Measurements from ENCODE around the gene HOXC10.

Gene HOXC10

DNA sequence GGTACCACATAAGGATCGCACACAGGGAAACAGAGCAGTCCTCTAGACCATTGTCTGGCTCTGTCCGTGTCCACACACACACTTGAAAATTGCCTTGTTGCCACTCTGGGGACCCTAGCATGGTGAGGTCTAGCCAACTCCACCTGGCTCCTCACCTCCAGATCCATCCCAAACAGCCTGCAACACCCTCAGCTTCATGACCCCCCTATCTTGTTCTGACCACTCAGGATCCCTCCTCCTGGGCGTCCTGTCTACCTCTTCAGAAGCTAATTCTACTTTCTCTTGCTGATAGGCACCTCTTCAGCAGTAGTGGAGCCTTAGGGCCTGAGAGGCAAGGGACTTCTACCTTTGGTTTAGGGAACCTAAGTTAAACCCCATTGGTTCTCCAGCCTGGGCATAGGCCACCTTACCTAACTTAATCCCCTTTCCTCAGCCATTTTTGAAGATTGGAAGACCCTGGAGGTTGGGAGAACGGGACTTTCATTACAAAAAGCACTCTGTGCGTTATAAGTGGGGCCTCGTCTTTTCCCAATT lies 47.2 kb downstream of the HOXC10 start:
- no peaks in the 10 kb centered on the region for H3K36me3 ChIP-seq (ENCODE audit: insufficient read depth)
- no peak overlapping the region for H2AFZ ChIP-seq (ENCODE audit: low read depth)
- H3K79me2 ChIP-seq (ENCODE audit: insufficient read depth, low read depth): no peaks in the 10 kb centered on the region
- no peaks in the 10 kb centered on the region for H3K4me1 ChIP-seq (ENCODE audit: low read depth, poor library complexity, severe bottlenecking)
- no peak overlapping the region for H3K4me2 ChIP-seq
- H4K20me1 ChIP-seq (ENCODE audit: insufficient read depth): no peaks in the 10 kb centered on the region
- H3K27ac ChIP-seq: no peak overlapping the region
- no peak overlapping the region for H3K9ac ChIP-seq
- no peak overlapping the region for H3K4me3 ChIP-seq (IDR thresholded peaks at IDR 0.05; ENCODE audit: insufficient read depth, low read depth, low read length)
- peaks cover 97% of the 10 kb centered on the region for H3K27me3 ChIP-seq (ENCODE audit: insufficient read depth, low read depth)
- TF ChIP-seq, protein P1, sequence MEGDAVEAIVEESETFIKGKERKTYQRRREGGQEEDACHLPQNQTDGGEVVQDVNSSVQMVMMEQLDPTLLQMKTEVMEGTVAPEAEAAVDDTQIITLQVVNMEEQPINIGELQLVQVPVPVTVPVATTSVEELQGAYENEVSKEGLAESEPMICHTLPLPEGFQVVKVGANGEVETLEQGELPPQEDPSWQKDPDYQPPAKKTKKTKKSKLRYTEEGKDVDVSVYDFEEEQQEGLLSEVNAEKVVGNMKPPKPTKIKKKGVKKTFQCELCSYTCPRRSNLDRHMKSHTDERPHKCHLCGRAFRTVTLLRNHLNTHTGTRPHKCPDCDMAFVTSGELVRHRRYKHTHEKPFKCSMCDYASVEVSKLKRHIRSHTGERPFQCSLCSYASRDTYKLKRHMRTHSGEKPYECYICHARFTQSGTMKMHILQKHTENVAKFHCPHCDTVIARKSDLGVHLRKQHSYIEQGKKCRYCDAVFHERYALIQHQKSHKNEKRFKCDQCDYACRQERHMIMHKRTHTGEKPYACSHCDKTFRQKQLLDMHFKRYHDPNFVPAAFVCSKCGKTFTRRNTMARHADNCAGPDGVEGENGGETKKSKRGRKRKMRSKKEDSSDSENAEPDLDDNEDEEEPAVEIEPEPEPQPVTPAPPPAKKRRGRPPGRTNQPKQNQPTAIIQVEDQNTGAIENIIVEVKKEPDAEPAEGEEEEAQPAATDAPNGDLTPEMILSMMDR (conservative IDR thresholded peaks at IDR 0.05; ENCODE audit: low read depth, low read length): no peak

DNA sequence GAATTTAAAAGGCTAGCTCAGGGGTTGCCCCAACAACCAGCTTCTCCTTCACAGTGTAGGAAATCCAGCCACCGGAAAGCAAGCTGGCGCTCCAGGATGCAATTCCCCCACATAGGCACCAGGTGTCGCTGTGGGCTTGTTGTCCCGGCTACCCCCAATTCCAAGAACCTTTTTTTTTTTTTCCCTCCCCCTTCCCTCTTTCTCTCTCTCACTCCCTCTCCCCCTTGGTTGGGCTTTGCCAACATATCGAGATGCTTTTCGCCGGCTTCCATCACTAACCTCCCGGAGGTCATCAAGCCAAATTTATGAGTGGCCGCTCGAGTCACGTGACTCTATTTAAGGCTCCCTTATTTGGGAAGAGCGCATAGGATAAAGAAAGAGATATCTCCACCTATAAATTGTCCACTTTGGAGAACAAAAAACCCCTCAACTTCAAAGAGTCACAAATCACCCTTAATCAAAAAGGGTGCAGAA lies 47.7 kb downstream of the HOXC10 start, which contains the start of gene HOXC5:
HOXC5 (plus strand) TSS at position 424 of the 474 bp plus-strand sequence. CDS start 73 bp downstream, outside the sequence.
- no peaks in the 10 kb centered on the region for H3K4me1 ChIP-seq (ENCODE audit: low read depth, poor library complexity, severe bottlenecking)
- H2AFZ ChIP-seq (ENCODE audit: low read depth): no peak within 1 kb of the TSS
- no peak within 1 kb of the TSS for H3K4me2 ChIP-seq
- H4K20me1 ChIP-seq (ENCODE audit: insufficient read depth): no peaks in the 10 kb centered on the region
- no peaks in the 10 kb centered on the region for H3K36me3 ChIP-seq (ENCODE audit: insufficient read depth)
- no peak within 1 kb of the TSS for H3K27ac ChIP-seq
- peaks cover 97% of the 10 kb centered on the region for H3K27me3 ChIP-seq (ENCODE audit: insufficient read depth, low read depth)
- H3K79me2 ChIP-seq (ENCODE audit: insufficient read depth, low read depth): no peaks in the 10 kb centered on the region
- TF ChIP-seq, protein P1 (conservative IDR thresholded peaks at IDR 0.05; ENCODE audit: low read depth, low read length): peak; percentile 100
- H3K4me3 ChIP-seq (IDR thresholded peaks at IDR 0.05; ENCODE audit: insufficient read depth, low read depth, low read length): no peak within 1 kb of the TSS
- H3K9ac ChIP-seq: no peak within 1 kb of the TSS

DNA sequence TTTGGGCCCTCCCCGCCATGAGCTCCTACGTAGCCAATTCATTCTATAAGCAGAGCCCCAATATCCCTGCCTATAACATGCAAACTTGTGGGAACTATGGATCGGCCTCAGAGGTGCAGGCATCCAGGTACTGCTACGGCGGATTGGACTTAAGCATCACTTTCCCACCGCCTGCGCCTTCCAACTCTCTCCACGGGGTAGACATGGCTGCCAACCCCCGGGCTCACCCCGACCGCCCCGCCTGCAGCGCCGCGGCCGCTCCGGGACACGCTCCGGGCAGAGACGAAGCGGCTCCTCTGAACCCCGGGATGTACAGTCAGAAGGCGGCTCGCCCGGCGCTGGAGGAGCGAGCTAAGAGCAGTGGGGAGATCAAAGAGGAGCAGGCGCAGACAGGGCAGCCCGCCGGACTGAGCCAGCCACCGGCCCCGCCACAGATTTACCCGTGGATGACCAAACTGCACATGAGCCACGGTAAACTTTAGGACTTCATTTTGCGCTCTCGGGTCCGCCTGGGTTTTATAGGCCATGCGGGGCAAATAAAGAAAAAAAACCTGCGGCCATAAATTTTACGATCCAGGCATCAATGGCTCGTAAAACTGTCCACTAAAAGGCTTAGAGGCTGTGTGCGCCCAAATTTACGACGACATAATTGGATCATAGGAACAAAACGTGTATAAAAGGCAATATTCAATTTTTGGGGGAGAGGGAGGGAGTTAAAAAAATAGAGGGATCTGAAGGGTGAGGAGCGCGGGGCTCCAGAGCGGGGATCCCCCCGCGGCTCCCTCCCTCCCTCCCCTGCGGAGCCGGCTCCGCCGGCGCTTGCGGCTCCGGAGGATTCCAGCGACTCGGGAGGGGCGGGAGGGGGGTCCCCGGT lies 48.4 kb downstream of the HOXC10 start:
- Histone ChIP-seq H2AFZ (ENCODE audit: low read depth) (no peak overlapping the region), H3K79me2 (ENCODE audit: insufficient read depth, low read depth) (no peaks in the 10 kb centered on the region), H3K36me3 (ENCODE audit: insufficient read depth) (no peaks in the 10 kb centered on the region), H3K9ac (no peak overlapping the region), H3K4me2 (no peak overlapping the region), H3K27ac (no peak overlapping the region), H4K20me1 (ENCODE audit: insufficient read depth) (no peaks in the 10 kb centered on the region), H3K27me3 (ENCODE audit: insufficient read depth, low read depth) (peaks cover 97% of the 10 kb centered on the region), H3K4me3 (IDR thresholded peaks at IDR 0.05; ENCODE audit: insufficient read depth, low read depth, low read length) (no peak overlapping the region), H3K4me1 (ENCODE audit: low read depth, poor library complexity, severe bottlenecking) (no peaks in the 10 kb centered on the region)
- TF ChIP-seq, protein P1 (conservative IDR thresholded peaks at IDR 0.05; ENCODE audit: low read depth, low read length): no peak

DNA sequence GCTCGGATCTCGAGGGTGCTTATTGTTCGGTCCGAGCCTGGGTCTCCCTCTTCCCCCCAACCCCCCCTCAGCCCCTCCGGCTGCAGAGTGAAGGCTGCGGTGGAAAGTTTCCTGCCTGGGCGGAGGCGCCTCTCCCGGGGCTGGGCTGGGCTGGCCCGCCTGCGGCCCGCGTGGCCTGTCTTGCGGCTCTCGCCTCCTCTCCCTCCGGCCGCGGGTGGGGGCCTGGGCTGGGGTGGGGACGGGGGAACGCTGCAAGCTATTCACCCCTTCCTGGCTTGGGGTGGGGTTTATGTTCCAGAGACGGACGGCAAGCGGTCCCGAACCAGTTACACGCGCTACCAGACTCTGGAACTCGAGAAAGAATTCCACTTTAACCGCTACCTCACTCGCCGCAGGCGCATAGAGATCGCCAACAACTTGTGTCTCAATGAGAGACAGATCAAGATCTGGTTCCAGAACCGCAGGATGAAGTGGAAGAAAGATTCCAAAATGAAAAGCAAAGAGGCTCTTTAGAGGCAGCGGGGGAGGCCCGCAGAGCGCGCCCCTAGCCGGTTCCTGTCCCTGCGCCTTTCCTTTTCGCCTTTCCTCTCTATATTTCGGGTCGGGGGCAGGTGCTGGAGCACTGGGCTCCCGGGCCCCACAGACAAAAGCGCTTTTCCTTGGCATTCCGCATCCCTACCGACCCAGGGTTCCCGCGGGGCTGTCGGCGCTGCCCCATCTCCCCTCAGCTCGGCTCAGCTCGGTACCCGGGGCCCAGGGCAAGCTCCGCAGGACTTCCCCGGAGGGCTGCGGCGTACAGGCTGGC lies 49.2 kb downstream of the HOXC10 start:
- H4K20me1 ChIP-seq (ENCODE audit: insufficient read depth): no peaks in the 10 kb centered on the region
- H2AFZ ChIP-seq (ENCODE audit: low read depth): no peak overlapping the region

More for the DNA sequence above, 49.2 kb downstream of the HOXC10 start:
- no peak overlapping the region for H3K4me2 ChIP-seq
- H3K4me1 ChIP-seq (ENCODE audit: low read depth, poor library complexity, severe bottlenecking): no peaks in the 10 kb centered on the region
- H3K27ac ChIP-seq: no peak overlapping the region
- TF ChIP-seq, protein P1 (conservative IDR thresholded peaks at IDR 0.05; ENCODE audit: low read depth, low read length): no peak
- no peak overlapping the region for H3K4me3 ChIP-seq (IDR thresholded peaks at IDR 0.05; ENCODE audit: insufficient read depth, low read depth, low read length)
- no peak overlapping the region for H3K9ac ChIP-seq
- H3K36me3 ChIP-seq (ENCODE audit: insufficient read depth): no peaks in the 10 kb centered on the region
- H3K27me3 ChIP-seq (ENCODE audit: insufficient read depth, low read depth): peaks cover 98% of the 10 kb centered on the region
- no peaks in the 10 kb centered on the region for H3K79me2 ChIP-seq (ENCODE audit: insufficient read depth, low read depth)

Measured in KMS-11 (cell line).